ENCODE data around the gene RPL35. TPM values are rescaled to one million over a fixed set of nuclear protein-coding genes. Genes with fewer than 3 reads are reported as not detected.

Gene RPL35
- total and polyA plus RNA-seq, 2 of the 8 experiments (the other 6 are each of a cell fraction or from before 2014, with no cell fraction given): 1,831 to 2,448 TPM

DNA sequence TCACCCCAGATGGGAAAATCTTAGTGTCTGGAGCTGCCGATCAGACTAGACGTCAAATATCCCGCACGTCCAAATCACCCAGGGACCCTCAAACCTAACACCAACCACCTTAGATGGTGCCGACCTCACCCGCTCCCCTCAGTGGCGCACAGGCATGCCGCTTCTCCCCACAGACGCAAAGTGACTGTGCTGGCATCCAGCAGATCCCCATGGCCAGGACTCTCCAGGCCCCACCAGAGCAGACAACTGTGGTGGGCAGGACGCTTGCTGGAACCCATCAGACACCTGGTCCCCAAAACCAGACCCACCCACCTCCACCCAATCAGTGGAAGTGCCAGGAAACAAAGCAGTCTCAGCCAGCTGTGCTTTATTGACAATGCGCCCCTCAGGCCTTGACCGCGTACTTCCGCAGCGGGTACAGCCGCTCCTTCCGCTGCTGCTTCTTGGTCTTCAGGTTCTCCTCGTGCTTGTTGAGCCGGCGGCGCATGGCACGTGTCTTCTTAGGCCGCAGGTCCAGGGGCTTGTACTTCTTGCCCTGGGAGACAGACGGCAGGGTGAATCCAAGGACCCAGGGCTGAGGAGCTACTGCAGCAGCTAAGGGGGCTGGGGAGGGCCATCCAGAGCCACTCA is 4.1 kb downstream of the RPL35 start (continued):
- TF ChIP-seq CHD7 (IDR thresholded peaks at IDR 0.05; ENCODE audit: insufficient replicate concordance, low read length) (no peak), FOSL1 (IDR thresholded peaks at IDR 0.05; ENCODE audit: insufficient read depth, low read depth, low read length) (no peak), CHD2 (IDR thresholded peaks at IDR 0.05; ENCODE audit: low read length) (no peak), SAP30 (IDR thresholded peaks at IDR 0.05; ENCODE audit: insufficient read depth, insufficient replicate concordance, low read length) (no peak), ATF2 (IDR thresholded peaks at IDR 0.05; ENCODE audit: low read length) (0 out of 2 replicates have a peak, but pooled peaks have one; percentile 14)
